NCI-H1105 (cell line): Measurements from ENCODE around the gene TNFRSF25.

Experiments
- DNase-seq: peaks from one replicate; lab custom pipeline; 2025; lab: John Stamatoyannopoulos, UW

Gene TNFRSF25

GRCh38 chr1:6466023-6466422 lies at the start of gene TNFRSF25:
Gene TNFRSF25 (minus strand): TSS chr1:6466173. CDS start chr1:6466107, 66 bp downstream.
- no peak for DNase-seq

GRCh38 chr1:6515771-6516170 lies 49.8 kb upstream of the TNFRSF25 start:
- no peak for DNase-seq

- DNase-seq = no peak
Measured at GRCh38 chr1:6513320-6513801, 47.4 kb upstream of the TNFRSF25 start.

- DNase-seq = no peak
Measured at GRCh38 chr1:6512908-6513280, 46.9 kb upstream of the TNFRSF25 start.

GRCh38 chr1:6512245-6512907 lies 46.4 kb upstream of the TNFRSF25 start:
- DNase-seq = no peak

GRCh38 chr1:6511561-6512244 lies 45.7 kb upstream of the TNFRSF25 start:
- no peak for DNase-seq

GRCh38 chr1:6511056-6511455 lies 45.1 kb upstream of the TNFRSF25 start:
- no peak for DNase-seq

- no peak for DNase-seq
Measured at GRCh38 chr1:6510493-6510892, 44.5 kb upstream of the TNFRSF25 start.

- DNase-seq = no peak
Measured at GRCh38 chr1:6509919-6510291, 43.9 kb upstream of the TNFRSF25 start.

- DNase-seq = no peak
Measured at GRCh38 chr1:6509220-6509918, 43.4 kb upstream of the TNFRSF25 start.

- DNase-seq = no peak
Measured at GRCh38 chr1:6508816-6509189, 42.8 kb upstream of the TNFRSF25 start.

GRCh38 chr1:6508154-6508815 lies 42.3 kb upstream of the TNFRSF25 start:
- DNase-seq = no peak

- DNase-seq = no peak
Measured at GRCh38 chr1:6507461-6507911, 41.5 kb upstream of the TNFRSF25 start.

- DNase-seq = no peak
Measured at GRCh38 chr1:6507037-6507428, 41.1 kb upstream of the TNFRSF25 start.

GRCh38 chr1:6506210-6507036 lies 40.5 kb upstream of the TNFRSF25 start:
- no peak for DNase-seq

- DNase-seq = no peak
Measured at GRCh38 chr1:6505367-6506209, 39.6 kb upstream of the TNFRSF25 start.

GRCh38 chr1:6504887-6505286 lies 38.9 kb upstream of the TNFRSF25 start:
- DNase-seq = no peak

- no peak for DNase-seq
Measured at GRCh38 chr1:6503884-6504602, 38.1 kb upstream of the TNFRSF25 start.

- DNase-seq = no peak
Measured at GRCh38 chr1:6502000-6502891, 36.3 kb upstream of the TNFRSF25 start.
